Trophoblast cell (in vitro differentiated cells and primary cell): ENCODE measurements around the gene GRB2.
"Not testable (repeated sequence)": the region's sequence is repeated elsewhere in the genome, so short reads cannot be mapped to it uniquely, and the experiment has no call there.

ENCODE experiments used
- DNase-seq, 2 donors: peaks; one replicate each; pipeline ENCODE4 v3.0.0-alpha.2; 2016
- H2AFZ ChIP-seq: 2 replicates; pipeline ENCODE4 v1.6.1; 2013; ENCODE audit warnings: low read length, moderate library complexity, mild to moderate bottlenecking; ENCODE audit not compliant: insufficient read depth, poor library complexity
- H2AK5ac ChIP-seq: 2 replicates; pipeline ENCODE4 v1.6.1; 2013; ENCODE audit warnings: mild to moderate bottlenecking, low read length
- H2BK120ac ChIP-seq: 2 replicates; pipeline ENCODE4 v1.6.1; 2013; ENCODE audit warnings: low read length, mild to moderate bottlenecking, moderate library complexity; ENCODE audit not compliant: insufficient read depth, poor library complexity
- H2BK12ac ChIP-seq: 2 replicates; pipeline ENCODE4 v1.6.1; 2013; ENCODE audit warnings: mild to moderate bottlenecking, low read length, moderate library complexity
- H2BK5ac ChIP-seq: 2 replicates; pipeline ENCODE4 v1.6.1; 2013; ENCODE audit warnings: low read length, low read depth, moderate library complexity, mild to moderate bottlenecking; ENCODE audit not compliant: poor library complexity
- H3K14ac ChIP-seq: 2 replicates; pipeline ENCODE4 v1.6.1; 2013; ENCODE audit warnings: mild to moderate bottlenecking, low read length
- H3K18ac ChIP-seq: 2 replicates; pipeline ENCODE4 v1.6.1; 2013; ENCODE audit warnings: mild to moderate bottlenecking, low read length
- H3K23ac ChIP-seq: 2 replicates; pipeline ENCODE4 v1.6.1; 2013; ENCODE audit warnings: low read length
- H3K27ac ChIP-seq: 2 replicates; pipeline ENCODE4 v1.5.1; 2013; ENCODE audit warnings: low read depth, mild to moderate bottlenecking, inconsistent platforms, low read length, moderate library complexity
- H3K27me3 ChIP-seq: 2 replicates; pipeline ENCODE4 v1.6.1; 2013; ENCODE audit warnings: inconsistent platforms, mild to moderate bottlenecking, low read length, moderate library complexity; ENCODE audit not compliant: insufficient read depth
- H3K36me3 ChIP-seq, 2 experiments: 1 replicate in 1 of 2; 2 replicates in 1 of 2; pipeline ENCODE4 v1.6.1; 2013; ENCODE audit warnings: low read length in 2 of 2, mild to moderate bottlenecking in 2 of 2, moderate library complexity in 1 of 2; ENCODE audit not compliant: insufficient read depth in 2 of 2, control insufficient read depth in 1 of 2
- H3K4ac ChIP-seq: 2 replicates; pipeline ENCODE4 v1.6.1; 2013; ENCODE audit warnings: low read depth, mild to moderate bottlenecking, low read length, moderate library complexity
- H3K4me1 ChIP-seq, 2 experiments: 1 replicate in 1 of 2; 2 replicates in 1 of 2; pipeline ENCODE4 v1.6.1; 2013; ENCODE audit warnings: low read length in 2 of 2, mild to moderate bottlenecking in 2 of 2, moderate library complexity in 1 of 2; ENCODE audit not compliant: insufficient read depth in 2 of 2, control insufficient read depth in 1 of 2
- H3K4me2 ChIP-seq: 2 replicates; pipeline ENCODE4 v1.6.1; 2013; ENCODE audit warnings: inconsistent platforms, mild to moderate bottlenecking, low read length, moderate library complexity
- H3K4me3 ChIP-seq: 2 replicates; pipeline ENCODE4 v1.5.1; 2013; ENCODE audit warnings: mild to moderate bottlenecking, low read depth, low read length, inconsistent platforms
- H3K79me1 ChIP-seq: one replicate; pipeline ENCODE4 v1.6.1; 2013; ENCODE audit warnings: low read length
- H3K79me2 ChIP-seq: 2 replicates; pipeline ENCODE4 v1.6.1; 2013; ENCODE audit warnings: low read length, mild to moderate bottlenecking; ENCODE audit not compliant: control insufficient read depth, insufficient read depth, poor library complexity
- H3K9ac ChIP-seq: 2 replicates; pipeline ENCODE4 v1.6.1; 2013; ENCODE audit warnings: mild to moderate bottlenecking, low read length
- H3K9me3 ChIP-seq: 2 replicates; pipeline ENCODE4 v1.6.1; 2013; ENCODE audit warnings: low read depth, mild to moderate bottlenecking, control low read depth, inconsistent platforms, low read length; ENCODE audit not compliant: insufficient read depth
- H4K12ac ChIP-seq: 2 replicates; pipeline ENCODE4 v1.6.1; 2013; ENCODE audit warnings: low read depth, mild to moderate bottlenecking, low read length, moderate library complexity
- H4K8ac ChIP-seq: 2 replicates; pipeline ENCODE4 v1.6.1; 2013; ENCODE audit warnings: low read depth, mild to moderate bottlenecking, low read length, moderate library complexity
- H4K91ac ChIP-seq: one replicate; pipeline ENCODE4 v1.6.1; 2013; ENCODE audit warnings: low read depth, mild to moderate bottlenecking, low read length, moderate library complexity
- WGBS: extraction: QIAGEN DNeasy Blood & Tissue Kit; methylation state at CpG from one replicate; pipeline ENCODE4 v1.1.7; 2013; ENCODE audit warnings: missing lambda C conversion rate; ENCODE audit not compliant: insufficient read length, insufficient coverage; ENCODE audit errors: extremely low coverage; 5-methylcytosine and 5-hydroxymethylcytosine counted together

Gene GRB2

DNA sequence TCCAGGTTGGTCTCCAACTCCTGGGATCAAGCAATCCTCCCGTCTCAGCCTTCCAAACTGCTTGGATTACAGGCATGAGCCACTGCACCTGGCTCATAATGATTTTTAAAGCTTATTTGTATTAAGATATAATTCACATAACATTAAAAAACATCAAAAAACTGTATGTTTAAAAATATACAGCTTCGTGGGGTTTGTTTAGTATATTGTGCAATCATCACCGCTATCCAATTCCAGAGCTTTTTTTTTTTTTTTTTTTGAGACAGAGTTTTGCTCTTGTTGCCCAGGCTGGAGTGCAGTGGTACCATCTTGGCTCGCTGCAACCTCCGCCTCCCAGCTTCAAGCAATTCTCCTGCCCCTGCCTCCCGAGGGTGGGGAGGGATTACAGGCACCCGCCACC is 105.2 kb downstream of the GRB2 start:
- no peaks in the 10 kb centered on the region for H3K79me2 ChIP-seq
- no peak overlapping the region for H3K4me3 ChIP-seq
- no peak overlapping the region for H3K4me2 ChIP-seq
- H3K36me3 ChIP-seq = no peaks in the 10 kb centered on the region
- H3K9me3 ChIP-seq = no peaks in the 10 kb centered on the region
- no peaks in the 10 kb centered on the region for H3K4me1 ChIP-seq
- H3K14ac ChIP-seq = no peak overlapping the region
- no peak overlapping the region for H2BK120ac ChIP-seq
- H3K18ac ChIP-seq = no peak overlapping the region
- no peak overlapping the region for H3K27ac ChIP-seq
- H4K12ac ChIP-seq = no peak overlapping the region
- H2AK5ac ChIP-seq = no peak overlapping the region
- H3K9ac ChIP-seq = no peak overlapping the region
- no peak overlapping the region for H4K91ac ChIP-seq
- no peak overlapping the region for H3K23ac ChIP-seq
- H2AFZ ChIP-seq = no peak overlapping the region
- H2BK5ac ChIP-seq = no peak overlapping the region
- H4K8ac ChIP-seq = no peak overlapping the region
- H2BK12ac ChIP-seq = no peak overlapping the region
- DNase-seq = no peak
- H3K27me3 ChIP-seq = no peaks in the 10 kb centered on the region
- WGBS = no CpG with 5 or more reads among the region's 7 CpGs
- no peak overlapping the region for H3K4ac ChIP-seq
- H3K79me1 ChIP-seq = no peaks in the 10 kb centered on the region

DNA sequence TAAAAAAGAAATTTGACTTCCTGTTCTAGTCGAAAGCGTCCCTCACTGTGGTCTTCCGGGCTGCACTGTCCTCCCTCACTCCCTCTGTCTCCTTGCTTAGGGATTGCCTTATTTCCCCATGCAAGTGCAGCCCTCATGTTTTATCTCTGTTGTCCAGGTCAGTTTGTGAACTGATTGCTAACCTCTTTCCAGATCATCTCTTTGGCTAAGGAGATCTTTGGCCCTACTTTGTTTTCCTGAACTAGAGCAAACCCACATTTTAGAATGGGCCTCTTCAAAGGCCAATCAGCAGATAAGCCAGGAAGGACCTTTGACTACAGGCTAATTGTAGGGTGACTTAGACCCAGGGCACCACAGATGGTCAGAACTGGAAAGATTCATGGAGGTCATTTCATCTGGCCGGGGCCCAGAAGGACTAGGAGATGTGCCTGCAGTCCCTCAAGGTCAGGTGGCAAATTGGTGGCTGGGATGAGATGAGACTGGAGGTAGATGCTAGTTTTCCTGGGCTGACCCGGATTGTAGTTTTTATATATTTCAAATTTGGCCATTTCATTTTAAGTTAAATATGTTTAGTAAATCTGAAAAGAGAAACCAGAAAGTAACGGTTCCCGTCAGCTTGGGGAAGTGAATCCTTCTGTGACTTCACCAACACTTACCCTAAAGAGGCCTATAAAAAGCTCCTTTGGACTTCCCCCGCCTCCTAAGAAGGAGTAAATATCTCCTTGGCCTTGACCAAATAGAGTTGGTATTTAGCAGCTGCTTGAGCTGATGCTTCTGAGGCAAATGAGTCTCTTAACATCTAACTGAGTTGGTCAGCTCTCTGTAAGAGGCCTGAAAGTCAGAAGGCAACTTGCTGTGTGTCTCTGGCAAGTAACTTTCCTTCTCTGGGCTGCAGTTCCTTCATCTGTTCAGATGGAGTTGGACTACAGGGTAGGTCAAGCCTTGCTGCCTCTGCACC is 110.0 kb downstream of the GRB2 start:
- Histone ChIP-seq H3K79me2 (no peaks in the 10 kb centered on the region), H2BK120ac (no peak overlapping the region), H4K91ac (no peak overlapping the region), H3K4ac (no peak overlapping the region), H3K4me1 (no peaks in the 10 kb centered on the region), H3K4me3 (no peak overlapping the region), H3K36me3 (no peaks in the 10 kb centered on the region), H2BK12ac (no peak overlapping the region), H3K27me3 (no peaks in the 10 kb centered on the region), H3K27ac (no peak overlapping the region), H3K9me3 (no peaks in the 10 kb centered on the region), H3K4me2 (no peak overlapping the region), H3K9ac (no peak overlapping the region), H3K18ac (no peak overlapping the region), H4K12ac (no peak overlapping the region), H4K8ac (no peak overlapping the region), H2AFZ (no peak overlapping the region), H2AK5ac (no peak overlapping the region), H3K23ac (no peak overlapping the region), H3K79me1 (no peaks in the 10 kb centered on the region), H3K14ac (no peak overlapping the region), H2BK5ac (no peak overlapping the region)
- no CpG with 5 or more reads among the region's 8 CpGs for WGBS
- peak in 1 of 2 donors; percentile 23 for DNase-seq

- H3K4me3 ChIP-seq, H2BK12ac ChIP-seq, H3K36me3 ChIP-seq, H3K9me3 ChIP-seq, H4K12ac ChIP-seq, H2AFZ ChIP-seq, H2BK120ac ChIP-seq, H3K23ac ChIP-seq, H3K79me1 ChIP-seq, H3K4me1 ChIP-seq, H3K79me2 ChIP-seq, H3K9ac ChIP-seq, H3K14ac ChIP-seq, H3K4me2 ChIP-seq, H4K91ac ChIP-seq, H3K18ac ChIP-seq, H3K27me3 ChIP-seq, H3K4ac ChIP-seq, H4K8ac ChIP-seq, H2AK5ac ChIP-seq, H2BK5ac ChIP-seq, H3K27ac ChIP-seq: not testable (repeated sequence)
- DNase-seq = peak; percentile 79 to 91
- no CpG with 5 or more reads among the region's 16 CpGs for WGBS
Measured at GRCh38 chr17:75292810-75293448, 112.5 kb downstream of the GRB2 start.

DNA sequence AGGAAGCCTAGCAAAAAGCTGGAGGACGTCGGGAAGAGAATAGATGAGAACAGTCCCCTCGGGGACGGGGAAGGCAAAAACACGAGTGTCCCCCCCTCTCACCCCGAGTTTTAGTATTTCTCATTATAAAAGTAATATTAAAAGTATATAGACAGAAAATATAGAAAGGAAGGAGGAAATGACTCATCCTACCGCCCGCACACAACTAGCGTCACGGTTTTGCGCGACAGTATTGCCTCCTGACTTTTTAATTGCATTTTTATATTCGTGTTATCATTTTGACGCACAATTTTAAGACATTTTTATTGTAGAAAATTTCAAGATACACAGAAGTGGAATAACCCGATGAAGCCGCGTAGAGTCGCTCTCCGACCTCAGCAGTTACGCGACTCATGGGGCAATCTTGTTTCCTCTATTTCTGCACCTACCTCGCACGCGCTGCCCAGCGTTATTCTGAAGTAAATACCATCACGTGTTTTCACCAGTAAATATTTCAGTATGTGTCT is 115.6 kb downstream of the GRB2 start:
- H3K18ac ChIP-seq = peak overlapping the region; percentile 3
- peak overlapping the region; percentile 72 for H3K4me3 ChIP-seq
- H3K79me1 ChIP-seq = peaks cover 5% of the 10 kb centered on the region
- H2BK5ac ChIP-seq = no peak overlapping the region
- peak overlapping the region; percentile 45 for H3K14ac ChIP-seq
- H4K91ac ChIP-seq = peak overlapping the region; percentile 20
- H3K36me3 ChIP-seq = peaks cover 0 to 2% of the 10 kb centered on the region in 2 experiments
- peak; percentile 81 to 90 for DNase-seq
- H3K4me2 ChIP-seq = peak overlapping the region; percentile 75
- no peak overlapping the region for H3K23ac ChIP-seq
- H2AK5ac ChIP-seq = no peak overlapping the region
- H3K9me3 ChIP-seq = no peaks in the 10 kb centered on the region
- H2AFZ ChIP-seq = no peak overlapping the region
- no peaks in the 10 kb centered on the region for H3K27me3 ChIP-seq
- H3K4ac ChIP-seq = no peak overlapping the region
- H2BK12ac ChIP-seq = no peak overlapping the region
- peaks cover 2% of the 10 kb centered on the region in 2 experiments for H3K4me1 ChIP-seq
- peak overlapping the region; percentile 9 for H4K12ac ChIP-seq
- no peak overlapping the region for H2BK120ac ChIP-seq
- H3K79me2 ChIP-seq = no peaks in the 10 kb centered on the region
- no peak overlapping the region for H3K27ac ChIP-seq
- WGBS = no CpG with 5 or more reads among the region's 26 CpGs
- H3K9ac ChIP-seq = no peak overlapping the region
- peak overlapping the region; percentile 62 for H4K8ac ChIP-seq
